ENCODE data around the gene RBM6. TPM values are rescaled to one million over a fixed set of nuclear protein-coding genes. Genes with fewer than 3 reads are reported as not detected.

RBM6 gene
- total and polyA plus RNA-seq, 9 of the 15 experiments (the other 6 are each of a cell fraction or from before 2014, with no cell fraction given): 19.9 to 82.2 (median 57.8) TPM

DNA sequence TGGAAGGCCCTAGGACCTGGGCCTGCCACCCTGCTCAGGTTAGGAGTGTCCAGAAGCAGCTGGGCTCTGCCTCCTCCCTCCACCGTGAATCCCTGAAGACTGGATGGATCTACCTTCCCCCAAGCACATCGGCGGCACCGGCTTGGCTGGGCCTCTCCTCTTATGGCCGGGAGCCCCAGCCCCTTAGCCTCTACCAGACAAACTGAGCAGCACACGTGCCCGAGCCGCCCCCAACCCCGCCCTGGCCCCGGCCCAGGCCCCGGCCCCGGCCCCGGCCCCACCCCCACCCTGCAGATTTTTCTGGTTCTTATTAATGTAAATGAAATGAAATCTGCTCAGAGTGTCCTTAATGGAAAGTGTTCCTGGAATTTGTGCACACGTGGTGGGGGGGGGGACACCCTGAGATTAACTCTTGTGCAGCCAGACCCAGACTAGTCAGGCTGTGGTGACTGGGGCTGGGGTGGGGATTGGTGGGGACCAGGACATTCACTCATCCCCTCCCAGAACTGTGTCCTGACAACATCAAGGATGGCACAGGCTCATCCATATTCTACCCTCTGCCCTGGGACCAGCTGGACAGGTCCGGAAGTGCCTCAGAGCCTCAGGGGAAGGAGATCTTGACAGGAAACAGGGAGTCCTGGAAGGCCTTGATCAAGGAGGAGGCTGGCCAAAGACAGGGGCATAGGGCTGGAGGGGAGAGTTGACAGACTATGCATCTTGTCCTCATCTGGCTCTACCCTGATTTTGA is 184.3 kb downstream of the RBM6 start (continued):
- TF ChIP-seq, protein P1, sequence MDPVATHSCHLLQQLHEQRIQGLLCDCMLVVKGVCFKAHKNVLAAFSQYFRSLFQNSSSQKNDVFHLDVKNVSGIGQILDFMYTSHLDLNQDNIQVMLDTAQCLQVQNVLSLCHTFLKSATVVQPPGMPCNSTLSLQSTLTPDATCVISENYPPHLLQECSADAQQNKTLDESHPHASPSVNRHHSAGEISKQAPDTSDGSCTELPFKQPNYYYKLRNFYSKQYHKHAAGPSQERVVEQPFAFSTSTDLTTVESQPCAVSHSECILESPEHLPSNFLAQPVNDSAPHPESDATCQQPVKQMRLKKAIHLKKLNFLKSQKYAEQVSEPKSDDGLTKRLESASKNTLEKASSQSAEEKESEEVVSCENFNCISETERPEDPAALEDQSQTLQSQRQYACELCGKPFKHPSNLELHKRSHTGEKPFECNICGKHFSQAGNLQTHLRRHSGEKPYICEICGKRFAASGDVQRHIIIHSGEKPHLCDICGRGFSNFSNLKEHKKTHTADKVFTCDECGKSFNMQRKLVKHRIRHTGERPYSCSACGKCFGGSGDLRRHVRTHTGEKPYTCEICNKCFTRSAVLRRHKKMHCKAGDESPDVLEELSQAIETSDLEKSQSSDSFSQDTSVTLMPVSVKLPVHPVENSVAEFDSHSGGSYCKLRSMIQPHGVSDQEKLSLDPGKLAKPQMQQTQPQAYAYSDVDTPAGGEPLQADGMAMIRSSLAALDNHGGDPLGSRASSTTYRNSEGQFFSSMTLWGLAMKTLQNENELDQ (CRISPR knock-in tag; IDR thresholded peaks at IDR 0.05; ENCODE audit: borderline replicate concordance): no peak
- TF ChIP-seq ZNF316 (IDR thresholded peaks at IDR 0.05) (no peak), ZKSCAN1 (IDR thresholded peaks at IDR 0.05; ENCODE audit: low read depth, low read length) (no peak)

DNA sequence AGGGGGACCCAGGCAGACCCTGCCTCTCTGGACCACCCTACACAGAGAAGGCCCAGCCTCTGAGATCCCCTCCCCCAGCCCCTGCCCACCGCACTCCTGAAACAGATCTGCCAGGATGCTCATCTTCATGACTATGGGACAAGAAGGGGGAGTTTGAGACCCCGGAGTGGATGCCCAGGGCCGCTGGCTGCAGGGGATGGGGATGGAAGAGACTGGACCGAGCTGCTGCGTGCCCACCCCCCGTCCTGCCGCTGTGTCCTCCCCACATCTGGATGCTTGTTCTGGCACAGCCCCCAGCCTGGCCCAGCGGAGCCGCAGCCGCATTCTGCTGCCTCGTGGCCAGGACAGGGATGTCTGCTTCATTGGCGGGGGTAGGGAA is 184.8 kb downstream of the RBM6 start:
- H4K20me1 ChIP-seq (replicated peaks; ENCODE audit: control insufficient read depth, insufficient read depth, low read length): peaks cover 10% of the 10 kb centered on the region
- FAIRE-seq: no peak
- no TSS peak for BruUV-seq (replicated peaks)
- no peaks in the 10 kb centered on the region for H3K79me2 ChIP-seq (ENCODE audit: control insufficient read depth, insufficient read depth, low read length)
- ChIA-PET POLR2A (no interaction called here), CTCF (ENCODE audit: low intra/inter-chr PET ratio) (no interaction called here)
- H3K9me1 ChIP-seq (ENCODE audit: control insufficient read depth, insufficient read depth, low read length): no peaks in the 10 kb centered on the region
- no peaks in the 10 kb centered on the region for H3K9me3 ChIP-seq (replicated peaks; ENCODE audit: control insufficient read depth, insufficient read depth, low read depth, low read length)
- intact Hi-C loops (cut with micrococcal nuclease): loop anchor here (5.0 kb wide), 1 partner anchor 148 kb away; no protein-coding TSS in a partner anchor
- WGBS (ENCODE audit: insufficient coverage, low coverage, missing lambda C conversion rate): 14% methylated on average over 9 of the region's 12 CpGs
- peaks cover 10% of the 10 kb centered on the region; the same call in 1 of the 3 replicates for H3K36me3 ChIP-seq (ENCODE audit: control insufficient read depth, insufficient read depth, low read length)
- no peaks in the 10 kb centered on the region for H3K27me3 ChIP-seq (ENCODE audit: control insufficient read depth in 2 of 2, insufficient read depth in 2 of 2, low read length in 2 of 2)
- no peak overlapping the region for H3K27ac ChIP-seq (ENCODE audit: extremely low read depth, low read depth, low read length)
- DNase-seq (ENCODE audit: extremely low read depth in 1 of 4, low spot score in 3 of 4): no peak
- H3K4me3 ChIP-seq: no peak overlapping the region
- H3K9ac ChIP-seq (ENCODE audit: insufficient read depth in 1 of 2, low read depth in 2 of 2, low read length in 2 of 2): no peak overlapping the region
- no peak for ATAC-seq
- H3K4me2 ChIP-seq (ENCODE audit: insufficient read depth, low read length): no peak overlapping the region
- peaks cover 0 to 17% of the 10 kb centered on the region in 2 experiments; a peak in 2 of 5 replicates for H3K4me1 ChIP-seq (replicated peaks in 1 of 2; ENCODE audit: control insufficient read depth in 2 of 2, insufficient read depth in 2 of 2, low read length in 2 of 2)
- H2AFZ ChIP-seq (ENCODE audit: low read depth, low read length): no peak overlapping the region
- in situ Hi-C loops (cut with MboI): loop anchor here (5.0 kb wide), 1 partner anchor 58 kb away; no protein-coding TSS in a partner anchor
- TF ChIP-seq NCOA4 (IDR thresholded peaks at IDR 0.05; ENCODE audit: partially characterized antibody): no peak
- TF ChIP-seq ZNF785 (CRISPR knock-in tag; IDR thresholded peaks at IDR 0.05): no peak
- TF ChIP-seq, protein P2, sequence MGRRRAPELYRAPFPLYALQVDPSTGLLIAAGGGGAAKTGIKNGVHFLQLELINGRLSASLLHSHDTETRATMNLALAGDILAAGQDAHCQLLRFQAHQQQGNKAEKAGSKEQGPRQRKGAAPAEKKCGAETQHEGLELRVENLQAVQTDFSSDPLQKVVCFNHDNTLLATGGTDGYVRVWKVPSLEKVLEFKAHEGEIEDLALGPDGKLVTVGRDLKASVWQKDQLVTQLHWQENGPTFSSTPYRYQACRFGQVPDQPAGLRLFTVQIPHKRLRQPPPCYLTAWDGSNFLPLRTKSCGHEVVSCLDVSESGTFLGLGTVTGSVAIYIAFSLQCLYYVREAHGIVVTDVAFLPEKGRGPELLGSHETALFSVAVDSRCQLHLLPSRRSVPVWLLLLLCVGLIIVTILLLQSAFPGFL (CRISPR knock-in tag; IDR thresholded peaks at IDR 0.05): no peak
- TF ChIP-seq EP300 (IDR thresholded peaks at IDR 0.05; ENCODE audit: low read length): no peak
- TF ChIP-seq, protein P3, sequence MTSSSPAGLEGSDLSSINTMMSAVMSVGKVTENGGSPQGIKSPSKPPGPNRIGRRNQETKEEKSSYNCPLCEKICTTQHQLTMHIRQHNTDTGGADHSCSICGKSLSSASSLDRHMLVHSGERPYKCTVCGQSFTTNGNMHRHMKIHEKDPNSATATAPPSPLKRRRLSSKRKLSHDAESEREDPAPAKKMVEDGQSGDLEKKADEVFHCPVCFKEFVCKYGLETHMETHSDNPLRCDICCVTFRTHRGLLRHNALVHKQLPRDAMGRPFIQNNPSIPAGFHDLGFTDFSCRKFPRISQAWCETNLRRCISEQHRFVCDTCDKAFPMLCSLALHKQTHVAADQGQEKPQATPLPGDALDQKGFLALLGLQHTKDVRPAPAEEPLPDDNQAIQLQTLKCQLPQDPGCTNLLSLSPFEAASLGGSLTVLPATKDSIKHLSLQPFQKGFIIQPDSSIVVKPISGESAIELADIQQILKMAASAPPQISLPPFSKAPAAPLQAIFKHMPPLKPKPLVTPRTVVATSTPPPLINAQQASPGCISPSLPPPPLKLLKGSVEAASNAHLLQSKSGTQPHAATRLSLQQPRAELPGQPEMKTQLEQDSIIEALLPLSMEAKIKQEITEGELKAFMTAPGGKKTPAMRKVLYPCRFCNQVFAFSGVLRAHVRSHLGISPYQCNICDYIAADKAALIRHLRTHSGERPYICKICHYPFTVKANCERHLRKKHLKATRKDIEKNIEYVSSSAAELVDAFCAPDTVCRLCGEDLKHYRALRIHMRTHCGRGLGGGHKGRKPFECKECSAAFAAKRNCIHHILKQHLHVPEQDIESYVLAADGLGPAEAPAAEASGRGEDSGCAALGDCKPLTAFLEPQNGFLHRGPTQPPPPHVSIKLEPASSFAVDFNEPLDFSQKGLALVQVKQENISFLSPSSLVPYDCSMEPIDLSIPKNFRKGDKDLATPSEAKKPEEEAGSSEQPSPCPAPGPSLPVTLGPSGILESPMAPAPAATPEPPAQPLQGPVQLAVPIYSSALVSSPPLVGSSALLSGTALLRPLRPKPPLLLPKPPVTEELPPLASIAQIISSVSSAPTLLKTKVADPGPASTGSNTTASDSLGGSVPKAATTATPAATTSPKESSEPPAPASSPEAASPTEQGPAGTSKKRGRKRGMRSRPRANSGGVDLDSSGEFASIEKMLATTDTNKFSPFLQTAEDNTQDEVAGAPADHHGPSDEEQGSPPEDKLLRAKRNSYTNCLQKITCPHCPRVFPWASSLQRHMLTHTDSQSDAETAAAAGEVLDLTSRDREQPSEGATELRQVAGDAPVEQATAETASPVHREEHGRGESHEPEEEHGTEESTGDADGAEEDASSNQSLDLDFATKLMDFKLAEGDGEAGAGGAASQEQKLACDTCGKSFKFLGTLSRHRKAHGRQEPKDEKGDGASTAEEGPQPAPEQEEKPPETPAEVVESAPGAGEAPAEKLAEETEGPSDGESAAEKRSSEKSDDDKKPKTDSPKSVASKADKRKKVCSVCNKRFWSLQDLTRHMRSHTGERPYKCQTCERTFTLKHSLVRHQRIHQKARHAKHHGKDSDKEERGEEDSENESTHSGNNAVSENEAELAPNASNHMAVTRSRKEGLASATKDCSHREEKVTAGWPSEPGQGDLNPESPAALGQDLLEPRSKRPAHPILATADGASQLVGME (CRISPR knock-in tag; IDR thresholded peaks at IDR 0.05): no peak
- no peak for TF ChIP-seq ZNF140 (CRISPR knock-in tag; IDR thresholded peaks at IDR 0.05)
- TF ChIP-seq ZNF644 (tag; IDR thresholded peaks at IDR 0.05; ENCODE audit: low read depth): no peak
